HG03439 (cell line): ENCODE measurements around the gene TBX10.

Source experiments
- ATAC-seq: cut with Tn5 transposase; IDR thresholded peaks from one replicate; pipeline ENCODE4 v1.9.1; 2021; ENCODE audit warnings: mild to moderate bottlenecking, moderate library complexity; ENCODE audit not compliant: unreplicated experiment

Gene TBX10

DNA sequence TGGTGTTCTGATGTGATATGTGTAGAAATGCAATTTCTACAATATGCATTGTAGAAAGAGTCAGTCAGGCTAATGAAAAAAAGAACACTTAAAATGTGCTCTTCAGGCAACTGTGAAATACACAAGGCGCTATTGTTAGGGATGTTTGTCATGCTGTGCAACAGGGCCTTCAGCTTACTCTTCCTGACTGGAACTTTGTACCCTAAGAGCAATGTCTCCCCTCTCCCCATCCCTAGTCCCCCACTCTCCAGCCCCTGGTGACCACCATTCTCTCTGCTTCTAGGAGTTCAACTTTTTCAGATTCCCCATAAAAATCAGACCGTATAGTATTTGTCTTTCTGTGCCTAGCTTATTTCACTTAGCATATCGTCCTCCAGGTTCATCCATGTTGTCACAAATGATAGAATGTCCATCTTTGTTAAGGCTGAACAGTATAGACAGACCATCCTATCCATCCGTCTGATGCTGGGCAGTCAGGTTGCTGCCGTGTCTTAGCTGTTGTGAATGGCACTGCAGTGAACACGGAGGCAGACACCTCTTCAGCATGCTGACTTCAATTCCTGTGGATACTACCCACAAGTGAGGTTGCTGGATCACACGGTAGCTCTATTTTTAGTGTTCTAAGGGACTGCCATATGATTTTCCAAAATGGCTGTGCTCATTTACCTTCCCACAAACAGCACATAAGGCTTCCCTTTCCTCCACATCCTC, 22.2 kb downstream of the TBX10 start:
- ATAC-seq, result no peak

DNA sequence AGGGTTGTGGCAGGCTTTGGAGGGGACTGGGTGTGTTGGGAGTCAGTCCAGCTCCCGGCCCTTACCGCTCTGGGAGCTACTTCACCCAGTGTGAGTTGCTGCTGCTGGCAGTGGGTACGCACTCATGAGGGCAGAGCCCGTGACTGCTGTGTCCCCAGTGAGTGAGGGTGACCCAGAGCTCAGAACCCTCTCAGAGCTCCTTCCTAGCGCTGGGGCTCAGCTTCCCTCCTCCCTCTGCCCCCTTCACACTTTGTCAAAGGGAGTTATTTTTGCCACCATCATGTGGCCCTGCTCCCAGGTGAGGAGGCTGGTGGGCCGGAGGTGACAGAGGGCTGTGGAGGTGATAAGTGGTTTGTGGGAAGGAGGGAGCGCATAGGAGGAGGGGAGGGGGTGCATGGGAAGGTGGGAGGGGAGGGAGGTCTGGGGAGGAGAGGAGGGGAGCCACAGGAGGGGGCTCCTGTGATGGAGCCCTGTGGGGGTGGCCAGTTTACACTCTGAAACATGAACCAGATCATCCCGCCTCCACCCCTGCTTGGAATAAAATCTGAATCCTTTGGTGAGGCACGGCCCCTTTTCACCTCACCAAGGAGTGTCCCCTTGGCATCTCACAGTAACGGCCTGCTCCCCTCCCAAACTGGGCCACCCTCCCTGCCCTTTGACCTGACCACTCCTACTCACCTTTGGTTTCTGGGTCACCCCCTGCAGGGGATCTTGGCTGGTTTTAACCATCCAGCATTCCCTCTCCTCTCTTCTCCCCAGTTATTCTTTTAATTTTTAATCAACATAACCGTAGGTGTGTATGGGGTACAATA, 22.9 kb downstream of the TBX10 start:
- no peak for ATAC-seq

DNA sequence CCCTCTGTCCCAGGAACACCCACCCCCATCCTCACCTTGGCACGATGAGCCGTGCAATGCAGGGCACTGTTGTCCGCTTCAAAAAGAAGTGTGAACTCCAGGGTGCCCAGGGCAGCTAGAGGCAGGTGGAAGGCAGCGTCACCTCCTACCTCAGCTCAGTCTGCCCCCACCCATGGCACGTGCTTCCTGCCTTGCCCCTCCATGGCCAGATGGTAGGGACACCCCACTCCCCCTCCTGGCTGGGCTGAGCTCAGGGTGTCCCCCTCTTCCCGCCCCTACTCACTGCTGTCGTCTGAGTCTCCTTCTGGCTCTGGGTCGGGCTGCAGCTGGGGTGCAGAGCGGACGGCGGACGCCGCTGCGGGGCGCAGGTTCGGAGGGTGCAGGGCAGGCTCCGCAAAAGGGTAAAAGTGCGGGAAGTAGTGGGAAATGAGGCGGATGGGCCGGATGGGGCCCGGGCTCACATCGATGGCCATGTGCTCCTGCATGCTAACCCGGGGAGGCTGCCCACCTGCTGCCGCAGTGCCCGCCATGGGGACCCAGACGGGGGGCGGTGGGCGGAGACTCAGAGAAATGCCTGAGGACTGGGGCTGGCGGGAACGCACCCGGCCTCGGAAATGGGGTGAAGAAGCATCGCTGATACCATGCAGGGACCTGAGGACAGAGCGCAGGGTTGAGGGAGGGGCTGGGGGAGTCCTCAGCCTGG, 23.7 kb downstream of the TBX10 start:
- no peak for ATAC-seq

DNA sequence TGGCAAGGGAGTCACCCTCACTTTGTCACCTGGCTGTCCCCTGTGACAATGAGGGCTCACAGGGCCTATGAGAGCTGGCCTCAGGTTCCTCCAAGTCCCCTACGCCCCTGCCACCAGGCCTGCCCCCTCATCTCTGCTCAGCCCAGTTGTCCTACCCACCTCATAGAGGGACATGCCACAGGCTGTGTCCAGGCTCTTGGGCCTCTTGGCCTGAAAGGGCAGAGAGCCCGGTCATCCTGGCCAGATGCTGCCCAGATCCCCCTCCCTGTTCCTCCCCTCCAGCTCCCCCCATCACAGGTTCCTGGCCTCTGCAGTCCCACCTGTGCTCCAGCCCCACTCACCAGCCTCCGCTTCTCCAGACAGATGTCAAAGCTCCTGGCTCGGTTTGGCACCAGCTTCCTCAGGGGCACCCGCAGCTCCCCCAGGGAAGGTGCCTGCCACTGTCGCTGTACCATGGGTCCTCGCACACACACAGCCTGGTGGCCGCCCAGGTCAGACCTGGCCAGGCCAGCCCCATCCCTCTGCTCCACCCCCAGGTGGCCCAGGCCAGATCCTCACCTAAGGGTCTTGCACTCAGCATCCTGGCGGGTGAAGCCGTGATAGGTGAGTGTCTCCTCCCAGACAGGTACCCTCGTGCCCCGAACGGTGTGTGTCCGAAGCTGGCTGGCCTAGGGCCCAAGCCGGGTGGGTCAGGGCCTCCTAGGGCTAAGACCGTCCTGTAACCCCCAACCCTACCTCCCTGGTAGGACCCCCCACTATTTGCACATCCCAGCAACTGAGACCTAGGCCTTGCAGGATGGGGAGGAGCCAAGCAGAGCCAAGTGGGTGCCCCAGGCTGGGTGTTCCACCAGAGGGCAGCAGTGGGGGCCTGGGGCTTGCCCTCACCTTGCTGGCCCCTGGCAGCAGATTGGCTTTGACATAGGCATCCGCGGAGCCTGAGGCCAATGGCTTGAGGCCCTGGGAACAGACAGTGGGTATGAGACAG, 24.5 kb downstream of the TBX10 start:
- no peak for ATAC-seq

- peak; percentile 58 for ATAC-seq
Measured at GRCh38 chr11:67613960-67614715, 25.4 kb downstream of the TBX10 start.

GRCh38 chr11:67613313-67613959, 26.1 kb downstream of the TBX10 start:
- no peak for ATAC-seq

DNA sequence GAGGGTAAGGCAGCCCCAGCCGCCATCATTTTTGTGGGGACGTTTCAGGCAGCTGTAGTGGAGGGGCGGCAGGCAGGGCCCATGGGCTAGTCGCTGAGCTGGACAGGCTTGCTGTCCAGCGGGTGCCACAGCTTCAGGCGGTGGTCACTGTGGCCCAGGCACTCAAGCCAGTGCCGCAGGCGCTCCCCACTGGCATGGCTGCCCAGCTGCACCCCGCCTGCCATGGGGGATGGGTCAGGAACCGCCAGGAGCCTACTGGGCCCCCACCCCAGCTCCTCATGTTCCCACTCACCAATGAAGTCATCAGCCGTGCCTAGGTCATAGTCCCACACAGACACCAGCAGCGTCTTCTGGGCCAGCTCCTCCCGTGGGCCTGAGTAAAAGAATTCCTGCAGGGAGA, 26.8 kb downstream of the TBX10 start:
- ATAC-seq, result no peak

DNA sequence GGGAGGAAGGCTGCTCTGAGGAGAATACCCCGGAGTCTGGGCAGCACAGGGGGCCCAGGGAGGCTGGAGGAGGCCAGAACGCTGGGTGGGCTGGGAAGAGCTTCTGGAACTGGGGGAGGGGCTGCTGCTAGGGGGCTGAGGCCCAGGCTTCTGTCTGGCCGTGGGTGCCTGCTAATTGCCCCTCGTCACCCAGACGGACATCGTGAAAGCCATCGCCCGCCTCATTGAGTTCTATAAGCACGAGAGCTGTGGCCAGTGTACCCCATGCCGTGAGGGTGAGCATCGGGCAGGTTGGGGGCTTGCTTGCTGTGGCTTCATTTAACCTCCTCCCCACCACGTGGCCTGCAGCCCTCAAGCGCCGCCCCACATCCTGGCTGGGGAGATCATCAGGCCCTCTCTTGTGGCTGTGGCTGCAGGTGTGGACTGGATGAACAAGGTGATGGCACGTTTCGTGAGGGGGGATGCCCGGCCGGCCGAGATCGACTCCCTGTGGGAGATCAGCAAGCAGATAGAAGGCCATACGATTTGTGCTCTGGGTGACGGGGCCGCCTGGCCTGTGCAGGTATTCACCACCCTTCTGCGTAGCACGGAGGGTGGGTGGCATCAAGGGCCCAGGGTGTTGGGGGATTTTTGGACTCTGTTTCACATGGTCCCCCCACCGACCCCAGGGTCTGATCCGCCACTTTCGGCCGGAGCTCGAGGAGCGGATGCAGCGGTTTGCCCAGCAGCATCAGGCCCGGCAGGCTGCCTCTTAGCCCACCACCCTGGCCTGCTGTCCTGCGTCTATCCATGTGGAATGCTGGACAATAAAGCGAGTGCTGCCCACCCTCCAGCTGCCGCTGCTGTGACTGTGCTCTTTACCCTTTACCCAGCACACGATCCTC, 27.6 kb downstream of the TBX10 start:
- no peak for ATAC-seq

DNA sequence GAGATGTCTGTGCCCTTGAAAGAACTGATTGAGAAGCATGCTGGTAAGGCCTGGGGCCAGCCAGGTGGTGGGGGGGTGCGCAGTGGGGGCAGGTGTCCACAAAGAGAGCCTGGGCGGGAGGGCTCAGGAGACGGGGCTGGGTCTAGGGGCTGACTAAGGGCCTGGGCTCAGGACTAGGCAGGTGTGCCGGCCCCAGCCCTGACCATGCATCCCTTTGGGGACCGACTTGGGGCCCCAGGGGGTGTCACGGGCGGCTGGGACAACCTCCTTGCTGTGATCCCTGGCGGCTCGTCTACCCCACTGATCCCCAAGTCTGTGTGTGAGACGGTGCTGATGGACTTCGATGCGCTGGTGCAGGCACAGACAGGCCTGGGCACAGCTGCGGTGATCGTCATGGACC, 28.4 kb downstream of the TBX10 start:
- no peak for ATAC-seq

DNA sequence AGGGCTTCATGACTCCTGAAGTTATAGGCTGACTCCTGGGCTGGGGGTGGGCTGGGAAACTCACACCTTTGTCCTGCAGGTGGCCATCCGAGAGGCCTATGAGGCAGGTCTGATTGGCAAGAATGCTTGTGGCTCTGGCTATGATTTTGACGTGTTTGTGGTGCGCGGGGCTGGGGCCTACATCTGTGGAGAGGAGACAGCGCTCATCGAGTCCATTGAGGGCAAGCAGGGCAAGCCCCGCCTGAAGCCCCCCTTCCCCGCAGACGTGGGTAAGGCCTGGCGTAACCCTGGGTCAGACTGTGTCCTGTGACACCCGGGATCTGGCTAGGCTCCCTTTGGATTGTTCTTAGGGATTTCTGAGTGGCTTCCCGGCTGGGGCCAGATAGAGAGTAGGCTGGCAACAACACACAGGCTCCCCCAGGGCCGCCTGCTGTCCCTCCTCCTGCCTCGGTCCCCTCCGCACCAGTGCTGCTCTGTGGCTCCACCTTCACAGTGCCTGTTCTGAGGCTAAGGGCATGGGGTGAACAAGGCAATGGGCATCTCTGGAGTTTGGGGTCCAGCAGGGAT, 29.2 kb downstream of the TBX10 start:
- no peak for ATAC-seq

DNA sequence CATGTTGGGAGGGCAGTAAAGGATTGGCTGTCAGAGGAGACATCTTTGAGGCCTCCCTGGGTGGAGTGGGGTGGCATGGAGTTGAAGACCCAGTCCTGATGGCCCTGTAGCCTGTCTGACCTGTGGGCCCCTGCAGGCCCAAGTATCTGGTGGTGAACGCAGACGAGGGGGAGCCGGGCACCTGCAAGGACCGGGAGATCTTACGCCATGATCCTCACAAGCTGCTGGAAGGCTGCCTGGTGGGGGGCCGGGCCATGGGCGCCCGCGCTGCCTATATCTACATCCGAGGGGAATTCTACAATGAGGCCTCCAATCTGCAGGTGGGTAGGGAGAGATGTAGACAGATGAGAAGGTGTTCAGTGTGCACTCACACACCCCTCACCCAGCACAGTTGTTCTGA, 30.2 kb downstream of the TBX10 start:
- ATAC-seq, result no peak

DNA sequence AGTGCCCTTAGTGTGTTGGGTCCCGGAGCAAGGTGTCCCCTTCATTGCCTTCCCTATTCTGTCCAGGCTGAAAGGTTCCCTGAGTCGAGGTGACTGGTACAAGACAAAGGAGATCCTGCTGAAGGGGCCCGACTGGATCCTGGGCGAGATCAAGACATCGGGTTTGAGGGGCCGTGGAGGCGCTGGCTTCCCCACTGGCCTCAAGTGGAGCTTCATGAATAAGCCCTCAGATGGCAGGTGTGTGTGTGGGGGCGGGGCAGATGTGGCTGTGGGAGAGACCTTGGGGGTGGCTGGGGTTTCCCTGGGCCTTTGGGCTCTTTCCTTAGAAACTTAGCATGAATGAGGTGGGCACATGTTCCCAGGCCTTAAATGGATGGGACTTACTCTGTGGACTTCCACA, 31.1 kb downstream of the TBX10 start:
- ATAC-seq, result no peak

DNA sequence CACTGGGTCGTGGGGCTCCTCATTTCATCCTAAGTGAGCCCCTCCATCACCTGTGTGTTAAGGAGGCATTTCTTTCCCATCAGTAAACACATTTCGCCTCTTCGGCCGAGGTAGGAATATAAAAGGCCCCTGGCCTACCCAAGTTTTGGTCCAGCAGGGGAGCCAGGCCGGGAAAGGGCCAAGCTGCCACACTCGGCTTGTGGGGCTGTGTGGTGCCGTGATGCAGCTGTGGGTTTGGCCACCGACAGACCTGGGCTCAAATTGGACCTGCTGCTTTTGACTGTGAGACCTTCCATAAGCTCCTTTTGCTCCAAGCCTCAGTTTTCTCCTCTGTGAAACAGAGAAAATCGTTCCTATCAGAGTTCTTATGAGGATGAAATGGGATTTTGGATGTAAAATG, 32.1 kb downstream of the TBX10 start:
- no peak for ATAC-seq

GRCh38 chr11:67606492-67607295, 32.9 kb downstream of the TBX10 start, which contains the start of gene NDUFV1:
Gene NDUFV1, plus strand, starts transcription at chr11:67606936. Its CDS starts 69 bp downstream, at chr11:67607005.
- ATAC-seq, result peak; percentile 93

DNA sequence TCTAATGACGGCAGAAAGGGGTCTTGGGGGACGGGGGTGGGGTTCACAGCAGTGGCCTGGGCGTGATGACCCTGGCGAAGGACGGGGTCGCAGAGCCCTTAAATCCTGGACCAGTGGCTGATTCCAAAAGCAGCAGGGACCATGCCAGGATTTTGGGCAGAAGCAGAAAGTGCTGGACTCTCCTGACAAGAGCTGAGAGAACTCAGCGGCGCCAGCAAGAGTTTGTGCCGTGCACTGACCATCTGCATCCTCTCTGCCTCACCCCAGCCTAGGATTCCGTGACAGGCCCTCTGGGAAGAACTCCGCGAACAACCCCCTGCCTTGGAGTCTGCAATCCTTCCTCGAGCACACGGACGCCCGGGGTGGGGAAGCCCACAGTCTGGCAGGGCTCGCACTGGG, 33.5 kb downstream of the TBX10 start:
- ATAC-seq, result no peak

DNA sequence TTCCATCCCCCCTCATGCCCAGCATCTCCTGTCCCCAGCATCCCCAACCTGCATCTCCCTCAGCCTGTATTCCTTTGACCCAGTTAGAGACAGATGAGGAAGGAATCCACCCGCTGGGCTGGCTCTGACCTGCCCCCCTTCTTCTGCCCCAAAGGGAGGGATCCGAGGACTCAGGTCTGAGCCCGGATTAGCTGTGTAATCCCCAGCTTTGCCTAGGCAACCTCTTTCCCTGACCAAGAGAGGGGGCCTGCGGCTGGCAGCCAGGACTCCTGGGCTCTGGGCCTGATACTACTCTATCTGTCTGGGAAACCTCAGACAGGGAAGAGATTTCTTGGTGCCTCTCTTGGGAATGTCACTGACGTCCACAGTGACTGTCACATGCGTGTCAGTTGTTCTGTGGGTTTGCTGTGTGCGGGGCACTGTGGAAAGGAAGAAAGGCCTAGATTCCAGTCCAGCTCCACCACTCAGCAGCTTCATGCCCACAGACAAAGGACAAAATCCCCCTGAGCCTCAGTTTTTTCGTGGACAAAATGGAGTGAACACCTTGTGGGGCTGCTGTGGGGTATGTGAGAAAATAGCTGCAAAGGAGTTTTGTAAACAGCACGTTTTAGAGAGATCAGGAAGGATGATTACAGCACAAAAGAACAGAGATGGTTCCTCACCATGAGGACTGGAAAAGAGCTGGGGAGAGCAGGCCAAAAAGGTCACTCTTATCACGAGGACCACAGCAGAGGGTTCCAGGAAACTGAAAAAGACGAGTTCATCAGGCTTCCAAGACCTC, 34.1 kb downstream of the TBX10 start:
- no peak for ATAC-seq
